SK-N-SH (cell line): ENCODE measurements around the gene ABHD15.

Experiments used
- EZH2phosphoT487 ChIP-seq: fragments of 200-600 bp; sonication (generic); IDR thresholded peaks from 2 replicates; pipeline ENCODE4 v1.6.1; 2017; ENCODE audit warnings: low read depth, mixed run types, mild to moderate bottlenecking, antibody characterized with exemption, moderate library complexity, borderline replicate concordance
- SMC3 ChIP-seq: IDR thresholded peaks from 2 replicates; pipeline ENCODE4 v1.6.1; 2012; ENCODE audit warnings: low read depth, low read length, improper control_type of control experiment

- no peak for TF ChIP-seq EZH2phosphoT487
- no peak for TF ChIP-seq SMC3
These were observed 36.4 kb upstream of the ABHD15 start for GRCh38 chr17:29603109-29603674.
